Dorsolateral prefrontal cortex (tissue), 118 donors: Measurements from ENCODE around the gene TCTN3. TPM values are rescaled to one million over a fixed set of nuclear protein-coding genes. Genes with fewer than 3 reads are reported as not detected.

Experiments used
- total RNA-seq, 120 experiments: library from RNA; stranded (reverse); gene quantifications; one replicate each; pipeline versions ENCODE4 v1.2.3 to v1.2.4, GENCODE V29; 2022

The TCTN3 gene
- total RNA-seq, 120 experiments from 2014 or later = 11.0 to 27.6 (median 18.5) TPM

Other genes with a start within 250 kb of the TCTN3 start
- gene SORBS1, start 132.6 kb downstream of the TCTN3 start, total RNA-seq = 100 to 1,000 TPM; 191 to 480 (median 308) TPM
- 10 to 100 TPM; 17.9 to 37.7 (median 27.9) TPM for gene ALDH18A1, start 37.2 kb downstream of the TCTN3 start, total RNA-seq
- gene ENTPD1, start 62.2 kb upstream of the TCTN3 start, total RNA-seq = 10 to 100 TPM in 97 of 120 experiments, 1 to 10 TPM in 23; 6.5 to 33.2 (median 13.8) TPM
- 10 to 100 TPM in 1 of 120 experiments, 1 to 10 TPM in 119; 1.1 to 10.2 (median 4.1) TPM for gene CC2D2B, start 214.0 kb upstream of the TCTN3 start, total RNA-seq